GM12878 (cell line): ENCODE data around the gene C2CD5. TPM values are rescaled to one million over a fixed set of nuclear protein-coding genes. Genes with fewer than 3 reads are reported as not detected.

Experiments
- BACH1 ChIP-seq: fragments of 450-650 bp; IDR thresholded peaks from 2 replicates; pipeline ENCODE4 v1.6.1; 2017; ENCODE audit warnings: mild to moderate bottlenecking, borderline replicate concordance
- BHLHE40 ChIP-seq, 2 experiments: fragments of 450-650 bp in 1 of 2; IDR thresholded peaks; 2 replicates each; pipeline ENCODE4 v1.6.1; 2011 to 2017; ENCODE audit warnings: low read depth in 2 of 2, borderline replicate concordance in 1 of 2, improper control_type of control experiment in 1 of 2, low read length in 1 of 2, mild to moderate bottlenecking in 1 of 2
- CHD2 ChIP-seq: IDR thresholded peaks from 2 replicates; pipeline ENCODE4 v1.6.1; 2011; ENCODE audit warnings: low read depth, low read length, improper control_type of control experiment, borderline replicate concordance
- E2F8 ChIP-seq: fragments of 450-650 bp; IDR thresholded peaks from 2 replicates; pipeline ENCODE4 v1.6.1; 2018; ENCODE audit warnings: mild to moderate bottlenecking, low read depth, moderate library complexity; ENCODE audit not compliant: partially characterized antibody
- IKZF1 ChIP-seq: fragments of 450-650 bp; conservative IDR thresholded peaks from 2 replicates; pipeline ENCODE4 v1.6.1; 2017; ENCODE audit warnings: antibody characterized with exemption, mild to moderate bottlenecking
- LARP7 ChIP-seq: fragments of 450-650 bp; IDR thresholded peaks from 2 replicates; pipeline ENCODE4 v1.6.1; 2017; ENCODE audit warnings: mild to moderate bottlenecking
- NR2C2 ChIP-seq: IDR thresholded peaks from 2 replicates; pipeline ENCODE4 v1.6.1; 2011; ENCODE audit warnings: borderline replicate concordance, low read depth; ENCODE audit not compliant: control insufficient read depth, insufficient read length
- NR2F1 ChIP-seq: fragments of 450-650 bp; conservative IDR thresholded peaks from 2 replicates; pipeline ENCODE4 v1.6.1; 2017; ENCODE audit warnings: mild to moderate bottlenecking
- POU2F2 ChIP-seq: IDR thresholded peaks from 3 replicates; pipeline ENCODE4 v1.6.1; 2011; ENCODE audit warnings: low read depth, mild to moderate bottlenecking, low read length, borderline replicate concordance
- RAD51 ChIP-seq: fragments of 450-650 bp; IDR thresholded peaks from 2 replicates; pipeline ENCODE4 v1.6.1; 2016; ENCODE audit warnings: moderate library complexity, mild to moderate bottlenecking, inconsistent platforms
- REST ChIP-seq: IDR thresholded peaks from 2 replicates; pipeline ENCODE4 v1.6.1; 2012; ENCODE audit warnings: mild to moderate bottlenecking, low read depth, low read length
- SMAD1 ChIP-seq: fragments of 450-650 bp; IDR thresholded peaks from 2 replicates; pipeline ENCODE4 v1.6.1; 2018; ENCODE audit warnings: mild to moderate bottlenecking, low read depth; ENCODE audit not compliant: partially characterized antibody
- SPI1 ChIP-seq: IDR thresholded peaks from 2 replicates; pipeline ENCODE4 v1.6.1; 2011; ENCODE audit warnings: low read depth, mild to moderate bottlenecking, low read length, moderate library complexity, borderline replicate concordance; ENCODE audit not compliant: insufficient read depth
- USF1 ChIP-seq: IDR thresholded peaks from 2 replicates; pipeline ENCODE4 v1.6.1; 2011; ENCODE audit warnings: borderline replicate concordance, low read depth, mild to moderate bottlenecking, moderate library complexity, mixed read lengths, low read length; ENCODE audit not compliant: insufficient read depth; ENCODE audit errors: extremely low read length
- ZBTB40 ChIP-seq: fragments of 450-650 bp; IDR thresholded peaks from 2 replicates; pipeline ENCODE4 v1.6.1; 2016; ENCODE audit warnings: mild to moderate bottlenecking, moderate library complexity, borderline replicate concordance
- polyA plus RNA-seq, 11 experiments: library from polyadenylated mRNA; depleted of rRNA in 4 of 11; unstranded in 6 of 11; stranded (reverse) in 5 of 11; fragments of >200 nt; fragmentation: Nextera tagmentation in 4 of 11; fragmentation: Illumina TruSeq in 1 of 11; extraction: Ambion mirVana in 4 of 11; extraction: Trizol in 1 of 11; gene quantifications; 1 replicate in 1 of 11; 2 replicates in 10 of 11; pipeline versions ENCODE4 v1.2.1 to v1.2.3, GENCODE V29; 2011 to 2016; ENCODE audit warnings: inconsistent platforms in 2 of 11, missing spikeins in 2 of 11, low read depth in 1 of 11
- total RNA-seq, 4 experiments: library from RNA; depleted of rRNA in 3 of 4; stranded (reverse); fragments of >200 nt in 3 of 4; fragmentation: Illumina TruSeq in 1 of 4; extraction: Trizol in 1 of 4; gene quantifications; 2 replicates each; pipeline versions ENCODE4 v1.2.1 to v1.2.3, GENCODE V29; 2013 to 2021

C2CD5 gene
- total and polyA plus RNA-seq, 10 of the 15 experiments (the other 5 are each of a cell fraction or from before 2014, with no cell fraction given) = 7.7 to 55.0 (median 27.0) TPM

- TF ChIP-seq E2F8 (peak; percentile 80), BACH1 (peak; percentile 96), POU2F2 (peak; percentile 75; the same call in 2 of the 3 replicates), NR2C2 (peak; percentile 90), BHLHE40 (IDR thresholded peaks at IDR 0.05; ENCODE audit: borderline replicate concordance in 1 of 2, low read depth in 2 of 2, low read length in 1 of 2) (peak; percentile 61 to 67; a peak in 1 of 4 replicates), REST (no peak), LARP7 (peak; percentile 65), IKZF1 (peak; percentile 82), SMAD1 (peak; percentile 64), RAD51 (peak; percentile 69; the same call in 1 of the 2 replicates), CHD2 (peak; percentile 85), SPI1 (peak; percentile 1; the same call in 1 of the 2 replicates), USF1 (no peak), ZBTB40 (peak; percentile 51), NR2F1 (peak; percentile 62; the same call in 1 of the 2 replicates)
These were observed at the start of gene C2CD5 (continued) for GRCh38 chr12:22544038-22544979.
